Hepatocyte (in vitro differentiated cells): ENCODE data around the gene TTC39A.

Experiments used
- EZH2 ChIP-seq: fragments of 200-600 bp; sonication (generic); IDR thresholded peaks from 2 replicates; pipeline ENCODE4 v1.6.1; 2016; ENCODE audit warnings: antibody characterized with exemption, mild to moderate bottlenecking, borderline replicate concordance
- TF ChIP-seq, protein P1 (sequence below): fragments of 200-600 bp; sonication (generic); IDR thresholded peaks from 2 replicates; pipeline ENCODE4 v1.5.1; 2016; ENCODE audit warnings: antibody characterized with exemption, mild to moderate bottlenecking; ENCODE audit not compliant: poor library complexity

GRCh38 chr1:51295926-51296325 lies 34.4 kb downstream of the TTC39A start:
- TF ChIP-seq, protein P1, sequence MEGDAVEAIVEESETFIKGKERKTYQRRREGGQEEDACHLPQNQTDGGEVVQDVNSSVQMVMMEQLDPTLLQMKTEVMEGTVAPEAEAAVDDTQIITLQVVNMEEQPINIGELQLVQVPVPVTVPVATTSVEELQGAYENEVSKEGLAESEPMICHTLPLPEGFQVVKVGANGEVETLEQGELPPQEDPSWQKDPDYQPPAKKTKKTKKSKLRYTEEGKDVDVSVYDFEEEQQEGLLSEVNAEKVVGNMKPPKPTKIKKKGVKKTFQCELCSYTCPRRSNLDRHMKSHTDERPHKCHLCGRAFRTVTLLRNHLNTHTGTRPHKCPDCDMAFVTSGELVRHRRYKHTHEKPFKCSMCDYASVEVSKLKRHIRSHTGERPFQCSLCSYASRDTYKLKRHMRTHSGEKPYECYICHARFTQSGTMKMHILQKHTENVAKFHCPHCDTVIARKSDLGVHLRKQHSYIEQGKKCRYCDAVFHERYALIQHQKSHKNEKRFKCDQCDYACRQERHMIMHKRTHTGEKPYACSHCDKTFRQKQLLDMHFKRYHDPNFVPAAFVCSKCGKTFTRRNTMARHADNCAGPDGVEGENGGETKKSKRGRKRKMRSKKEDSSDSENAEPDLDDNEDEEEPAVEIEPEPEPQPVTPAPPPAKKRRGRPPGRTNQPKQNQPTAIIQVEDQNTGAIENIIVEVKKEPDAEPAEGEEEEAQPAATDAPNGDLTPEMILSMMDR, result no peak
- no peak for TF ChIP-seq EZH2
